Activated CD4-positive, alpha-beta T cell treated with anti-CD3 and anti-CD28 coated beads for 36 hours (primary cell): ENCODE measurements around the gene AMN. TPM values are rescaled to one million over a fixed set of nuclear protein-coding genes. Genes with fewer than 3 reads are reported as not detected.
A peak's percentile ranks its signal among the peaks of the same experiment; 100 is the strongest.

Experiments used
- ATAC-seq: fragments of 200-7000 bp; cut with Tn5 transposase; one replicate; pipeline ENCODE4 v1.10.0; 2021; ENCODE audit warnings: mild to moderate bottlenecking, moderate library complexity
- CTCF ChIA-PET: fragments of 350-600 bp; sonication (Branson Sonifier 250); formaldehyde crosslinking; loops from one replicate; lab custom pipeline; 2021; ENCODE audit warnings: antibody characterized with exemption; lab: Charles Lee
- POLR2A ChIA-PET: fragments of 350-600 bp; sonication (Branson Sonifier 250); formaldehyde crosslinking; loops from one replicate; lab custom pipeline; 2021; ENCODE audit warnings: antibody characterized with exemption, inconsistent platforms; lab: Charles Lee
- DNase-seq: peaks from one replicate; pipeline ENCODE4 v3.0.0-alpha.2; 2020
- H3K27ac Mint-ChIP-seq: one replicate; pipeline ENCODE4 v1.8.0; 2021; ENCODE audit warnings: mixed read lengths
- H3K27me3 Mint-ChIP-seq: one replicate; pipeline ENCODE4 v1.8.0; 2021; ENCODE audit warnings: mixed read lengths
- H3K36me3 Mint-ChIP-seq: one replicate; pipeline ENCODE4 v1.8.0; 2021; ENCODE audit warnings: low read depth, mixed read lengths
- H3K4me1 Mint-ChIP-seq: one replicate; pipeline ENCODE4 v1.8.0; 2021; ENCODE audit warnings: mixed read lengths
- H3K4me3 Mint-ChIP-seq: one replicate; pipeline ENCODE4 v1.8.0; 2021; ENCODE audit warnings: mild to moderate bottlenecking, moderate library complexity, mixed read lengths
- H3K9me3 Mint-ChIP-seq: one replicate; pipeline ENCODE4 v1.8.0; 2021; ENCODE audit warnings: low read depth, mixed read lengths
- intact Hi-C, 2 experiments: fragments of 100-400 bp; cut with DNase I in 1 of 2; cut with micrococcal nuclease in 1 of 2; formaldehyde crosslinking; loops; one replicate each; pipeline versions ENCODE4 v1.14.2 to v1.15.1; 2022 to 2024; cut with DNase I, micrococcal nuclease
- total RNA-seq, 2 experiments: library from RNA; stranded (reverse); gene quantifications; one replicate each; pipeline ENCODE4 v1.2.3, GENCODE V29; 2021

Gene AMN
- total RNA-seq, 2 experiments from 2014 or later, result 0.23 to 0.53 TPM

DNA sequence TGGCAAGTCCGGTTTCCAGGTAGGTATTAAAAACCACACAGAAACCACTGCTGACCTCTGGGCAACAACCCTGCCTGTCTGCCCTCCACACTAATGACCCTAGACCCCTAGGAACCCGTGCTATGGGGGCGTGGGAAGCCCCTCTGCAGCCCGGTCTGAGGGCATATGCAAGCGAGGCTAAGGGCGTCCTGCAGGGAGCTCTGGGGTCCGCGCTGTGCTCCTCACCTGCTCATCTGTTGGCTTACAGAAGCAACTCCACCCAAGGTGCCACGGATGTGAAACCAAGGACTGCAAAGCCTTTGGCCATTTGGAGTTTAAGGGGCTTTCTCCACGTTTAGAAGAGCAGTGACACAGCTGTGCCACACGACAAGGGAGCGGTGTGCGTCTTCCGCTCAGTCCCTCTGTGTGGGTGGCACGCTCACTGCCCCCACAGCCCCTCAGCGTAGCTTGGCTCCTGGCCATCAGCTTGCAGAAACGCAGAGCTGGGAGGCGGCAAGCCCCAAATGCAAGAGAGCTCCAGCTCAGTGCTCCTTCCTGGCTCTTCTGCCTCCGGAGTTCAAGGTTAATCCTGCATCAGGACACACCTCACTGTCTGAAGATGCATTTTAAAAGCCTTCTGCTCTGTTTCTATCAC lies 18.4 kb downstream of the AMN start:
- H3K27me3 Mint-ChIP-seq, result no peaks in the 10 kb centered on the region
- no peaks in the 10 kb centered on the region for H3K4me1 Mint-ChIP-seq
- intact Hi-C loops, result no loop called here
- DNase-seq (no peak), ATAC-seq (no peak)
- no peak overlapping the region for H3K4me3 Mint-ChIP-seq
- no peak overlapping the region for H3K27ac Mint-ChIP-seq
- CTCF ChIA-PET, result no interaction called here
- POLR2A ChIA-PET, result no interaction called here
- no peaks in the 10 kb centered on the region for H3K9me3 Mint-ChIP-seq
- no peaks in the 10 kb centered on the region for H3K36me3 Mint-ChIP-seq

DNA sequence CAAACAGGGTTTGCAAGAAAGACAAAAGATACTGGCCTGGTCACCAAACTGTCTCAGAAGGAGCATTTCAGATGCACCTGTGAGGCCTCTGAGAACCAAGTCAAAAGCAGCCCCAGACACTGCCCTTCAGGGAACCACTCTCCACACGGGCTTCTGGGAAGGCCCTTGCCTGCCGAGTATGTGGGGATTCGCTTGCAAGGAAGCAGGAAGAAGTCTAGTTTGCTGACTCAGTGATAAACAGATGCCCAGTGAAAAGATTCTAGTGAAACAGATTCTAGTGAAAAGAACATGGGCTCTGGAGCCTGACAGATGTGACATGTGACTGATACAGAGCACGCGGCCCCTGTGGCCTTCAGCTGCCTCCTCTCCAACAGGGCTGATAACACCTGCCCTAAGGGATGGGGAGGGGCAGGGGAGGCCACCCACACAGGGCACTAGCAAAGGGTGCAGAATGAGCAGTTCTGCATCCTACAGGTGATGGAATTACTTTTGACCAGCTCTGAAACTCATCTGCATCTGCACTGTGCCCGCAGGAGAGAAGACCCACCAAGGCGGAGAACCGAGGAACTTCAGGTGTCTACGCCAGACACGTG lies 19.1 kb downstream of the AMN start:
- intact Hi-C loops, result no loop called here
- no peak overlapping the region for H3K27ac Mint-ChIP-seq
- H3K4me3 Mint-ChIP-seq, result no peak overlapping the region
- DNase-seq (no peak), ATAC-seq (no peak)
- no peaks in the 10 kb centered on the region for H3K27me3 Mint-ChIP-seq
- ChIA-PET CTCF (no interaction called here), POLR2A (no interaction called here)
- no peaks in the 10 kb centered on the region for H3K9me3 Mint-ChIP-seq
- peaks cover 2% of the 10 kb centered on the region for H3K4me1 Mint-ChIP-seq
- H3K36me3 Mint-ChIP-seq, result no peaks in the 10 kb centered on the region

GRCh38 chr14:102942069-102942468 lies 19.6 kb downstream of the AMN start:
- no peak for DNase-seq
- peaks cover 7% of the 10 kb centered on the region for H3K4me1 Mint-ChIP-seq
- ChIA-PET POLR2A (no interaction called here), CTCF (no interaction called here)
- H3K36me3 Mint-ChIP-seq, result no peaks in the 10 kb centered on the region
- intact Hi-C loops, result no loop called here
- H3K27me3 Mint-ChIP-seq, result no peaks in the 10 kb centered on the region
- H3K9me3 Mint-ChIP-seq, result no peaks in the 10 kb centered on the region
- H3K4me3 Mint-ChIP-seq, result no peak overlapping the region
- ATAC-seq, result no peak
- no peak overlapping the region for H3K27ac Mint-ChIP-seq

GRCh38 chr14:102943454-102943853 lies 21.0 kb downstream of the AMN start:
- ChIA-PET POLR2A (no interaction called here), CTCF (interaction anchor here (1.0 to 1.1 kb wide), 2 partner anchors 21 to 249 kb away, joined by 3 read pairs; no protein-coding TSS in a partner anchor)
- ATAC-seq (no peak), DNase-seq (no peak)
- peaks cover 12% of the 10 kb centered on the region for H3K4me1 Mint-ChIP-seq
- no peaks in the 10 kb centered on the region for H3K27me3 Mint-ChIP-seq
- H3K27ac Mint-ChIP-seq, result no peak overlapping the region
- H3K4me3 Mint-ChIP-seq, result no peak overlapping the region
- no peaks in the 10 kb centered on the region for H3K36me3 Mint-ChIP-seq
- H3K9me3 Mint-ChIP-seq, result no peaks in the 10 kb centered on the region
- intact Hi-C loops, result no loop called here

GRCh38 chr14:102943979-102944378 lies 21.5 kb downstream of the AMN start:
- no peaks in the 10 kb centered on the region for H3K9me3 Mint-ChIP-seq
- intact Hi-C loops, result no loop called here
- no peak for ATAC-seq
- CTCF ChIA-PET, result interaction anchor here (0.7 to 1.1 kb wide), 3 partner anchors 13 to 249 kb away, joined by 3 read pairs; no protein-coding TSS in a partner anchor
- H3K36me3 Mint-ChIP-seq, result no peaks in the 10 kb centered on the region
- H3K27me3 Mint-ChIP-seq, result no peaks in the 10 kb centered on the region
- no peak for DNase-seq
- POLR2A ChIA-PET, result interaction anchor here (0.6 kb wide), 1 partner anchor 8 kb away, joined by 10 read pairs; no protein-coding TSS in a partner anchor
- H3K4me3 Mint-ChIP-seq, result no peak overlapping the region
- H3K27ac Mint-ChIP-seq, result no peak overlapping the region
- H3K4me1 Mint-ChIP-seq, result peaks cover 16% of the 10 kb centered on the region

DNA sequence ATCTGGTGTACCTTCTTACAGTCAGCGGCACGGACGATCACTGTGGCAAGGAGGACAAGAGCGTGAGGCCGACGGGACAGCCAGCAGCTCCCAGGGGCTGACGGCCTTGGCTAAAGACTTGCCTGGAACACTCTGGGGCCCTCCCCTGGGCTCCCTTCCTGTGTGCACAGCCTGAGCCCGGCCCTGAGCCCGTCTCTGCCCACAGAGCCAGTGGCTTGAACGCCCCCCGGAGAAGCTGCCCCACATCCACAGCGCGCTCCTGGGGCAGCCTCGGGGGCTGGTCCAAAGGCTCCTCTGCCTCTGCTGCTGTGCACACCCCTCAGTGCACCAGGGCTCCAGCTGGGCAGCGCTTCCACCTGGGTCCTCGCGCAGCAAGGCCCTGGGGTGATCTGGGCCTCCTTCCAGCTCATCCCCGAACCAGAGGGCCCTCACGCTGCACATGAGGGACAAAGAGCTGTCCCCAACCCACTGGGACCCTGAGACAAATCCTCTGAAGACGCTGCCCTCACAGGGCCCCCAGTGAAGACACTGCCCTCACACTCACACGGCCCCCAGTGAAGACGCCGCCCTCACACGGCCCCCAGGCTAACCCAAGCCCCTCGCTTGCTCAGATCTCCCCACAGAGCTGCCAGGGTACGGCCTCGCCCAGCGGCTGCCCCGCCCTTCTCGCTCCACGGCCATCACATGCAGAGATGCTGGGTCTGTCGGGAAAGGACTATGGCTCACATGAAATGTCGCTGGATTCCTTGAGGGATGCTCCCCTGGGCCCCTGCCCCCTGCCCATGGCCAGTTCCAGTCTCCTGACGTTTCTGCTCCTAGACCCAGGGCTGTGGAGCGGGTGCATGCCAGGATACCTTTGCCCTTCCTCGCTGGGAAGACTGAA lies 22.2 kb downstream of the AMN start:
- no peak overlapping the region for H3K4me3 Mint-ChIP-seq
- CTCF ChIA-PET, result interaction anchor here (0.7 to 1.1 kb wide), 2 partner anchors 13 to 250 kb away, joined by 3 read pairs; no protein-coding TSS in a partner anchor
- peaks cover 22% of the 10 kb centered on the region for H3K4me1 Mint-ChIP-seq
- no peaks in the 10 kb centered on the region for H3K9me3 Mint-ChIP-seq
- DNase-seq, result no peak
- peaks cover 3% of the 10 kb centered on the region for H3K36me3 Mint-ChIP-seq
- ATAC-seq, result no peak
- no peaks in the 10 kb centered on the region for H3K27me3 Mint-ChIP-seq
- no peak overlapping the region for H3K27ac Mint-ChIP-seq
- intact Hi-C loops, result no loop called here
- POLR2A ChIA-PET, result interaction anchor here (0.6 kb wide), 1 partner anchor 9 kb away, joined by 10 read pairs; no protein-coding TSS in a partner anchor

- Mint-ChIP-seq H3K27ac (no peak overlapping the region), H3K4me3 (no peak overlapping the region), H3K9me3 (no peaks in the 10 kb centered on the region), H3K36me3 (peaks cover 3% of the 10 kb centered on the region), H3K4me1 (peaks cover 22% of the 10 kb centered on the region), H3K27me3 (no peaks in the 10 kb centered on the region)
- CTCF ChIA-PET, result interaction anchor here (0.7 kb wide), 1 partner anchor 507 kb away, joined by 3 read pairs; no protein-coding TSS in a partner anchor
- POLR2A ChIA-PET, result no interaction called here
- ATAC-seq, result no peak
- intact Hi-C loops, result no loop called here
- DNase-seq, result no peak
These were observed 23.1 kb downstream of the AMN start for GRCh38 chr14:102945346-102946130.

GRCh38 chr14:102947321-102948103 lies 25.0 kb downstream of the AMN start:
- intact Hi-C loops, result no loop called here
- ATAC-seq (no peak), DNase-seq (no peak)
- Mint-ChIP-seq H3K27me3 (no peaks in the 10 kb centered on the region), H3K4me1 (peaks cover 22% of the 10 kb centered on the region), H3K9me3 (no peaks in the 10 kb centered on the region), H3K4me3 (no peak overlapping the region), H3K27ac (no peak overlapping the region), H3K36me3 (peaks cover 3% of the 10 kb centered on the region)
- CTCF ChIA-PET, result interaction anchor here (0.7 kb wide), 1 partner anchor 549 kb away, joined by 3 read pairs; no protein-coding TSS in a partner anchor
- POLR2A ChIA-PET, result no interaction called here

DNA sequence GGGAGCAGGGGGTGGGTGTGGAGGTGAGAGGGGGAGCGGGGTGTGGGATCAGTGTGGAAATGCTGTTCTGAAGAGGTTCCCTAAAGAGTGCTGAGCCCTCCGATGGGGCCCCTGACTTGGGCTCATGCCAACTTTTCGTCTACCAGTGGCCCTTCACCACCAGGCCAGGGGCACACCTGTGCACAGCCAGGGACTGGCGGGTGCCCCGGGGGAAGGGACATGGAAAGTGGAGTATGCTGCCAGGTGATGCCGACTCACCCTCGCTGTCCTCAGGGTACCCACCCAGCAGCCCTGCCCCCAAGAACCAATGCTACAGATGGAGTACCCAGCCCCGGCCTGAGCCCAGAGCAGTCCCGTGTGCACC lies 26.2 kb downstream of the AMN start:
- intact Hi-C loops, result no loop called here
- no peaks in the 10 kb centered on the region for H3K9me3 Mint-ChIP-seq
- H3K27me3 Mint-ChIP-seq, result no peaks in the 10 kb centered on the region
- H3K4me3 Mint-ChIP-seq, result peak overlapping the region; percentile 11
- H3K36me3 Mint-ChIP-seq, result peaks cover 3% of the 10 kb centered on the region
- POLR2A ChIA-PET, result no interaction called here
- H3K27ac Mint-ChIP-seq, result peak overlapping the region; percentile 72
- CTCF ChIA-PET, result no interaction called here
- H3K4me1 Mint-ChIP-seq, result peaks cover 22% of the 10 kb centered on the region
- ATAC-seq, result no peak
- no peak for DNase-seq

DNA sequence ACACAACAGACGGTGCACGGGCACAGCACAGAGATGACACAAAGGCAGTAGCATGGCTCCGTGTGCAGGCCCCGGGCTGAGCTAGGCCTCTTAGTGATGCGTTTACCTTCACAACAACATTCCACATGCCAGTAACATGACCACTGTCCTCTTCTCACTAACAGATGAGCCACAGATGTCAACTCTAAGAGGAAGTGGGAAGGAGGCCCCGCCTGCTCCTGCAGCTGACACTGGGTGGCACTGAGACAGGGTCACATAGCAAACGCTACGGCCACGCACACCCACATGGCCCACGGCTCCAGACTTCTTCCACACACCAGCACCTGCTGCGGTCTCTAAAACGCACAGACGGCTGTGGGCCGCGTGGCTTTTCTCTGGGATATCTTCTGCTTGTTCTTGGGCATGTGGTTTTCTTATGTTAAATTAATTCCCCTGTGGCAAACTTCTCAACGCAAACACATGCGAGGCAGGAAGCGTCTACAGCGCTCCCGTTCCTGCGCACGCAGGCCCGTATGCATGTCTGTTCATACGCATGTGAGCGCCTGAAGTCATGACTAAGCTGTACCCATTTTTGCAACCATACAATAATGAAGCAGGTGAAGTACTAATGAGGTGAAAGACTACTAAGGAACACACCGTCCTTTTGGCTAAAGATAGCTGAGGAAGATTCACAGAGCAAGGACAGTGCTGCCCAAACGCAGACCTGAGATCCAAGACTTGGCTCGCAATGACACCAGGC lies 26.8 kb downstream of the AMN start:
- peaks cover 3% of the 10 kb centered on the region for H3K36me3 Mint-ChIP-seq
- peak; percentile 79 for ATAC-seq
- H3K4me3 Mint-ChIP-seq, result peak overlapping the region; percentile 11
- ChIA-PET CTCF (interaction anchor here (1.2 kb wide), 1 partner anchor 254 kb away, joined by 3 read pairs; no protein-coding TSS in a partner anchor), POLR2A (no interaction called here)
- peak; percentile 60 for DNase-seq
- no peaks in the 10 kb centered on the region for H3K9me3 Mint-ChIP-seq
- H3K27me3 Mint-ChIP-seq, result no peaks in the 10 kb centered on the region
- peaks cover 22% of the 10 kb centered on the region for H3K4me1 Mint-ChIP-seq
- intact Hi-C loops, result no loop called here
- H3K27ac Mint-ChIP-seq, result peak overlapping the region; percentile 72
